NOMO-1 treated with dmso at 0.1 percent for 144 hours (cell line): ENCODE measurements around the gene ANKRD55.
"Not testable (repeated sequence)": the region's sequence is repeated elsewhere in the genome, so short reads cannot be mapped to it uniquely, and the experiment has no call there.

Source experiments
- DNase-seq: peaks from one replicate; lab custom pipeline; 2025; ENCODE audit not compliant: unreplicated experiment; lab: John Stamatoyannopoulos, UW

The ANKRD55 gene

DNA sequence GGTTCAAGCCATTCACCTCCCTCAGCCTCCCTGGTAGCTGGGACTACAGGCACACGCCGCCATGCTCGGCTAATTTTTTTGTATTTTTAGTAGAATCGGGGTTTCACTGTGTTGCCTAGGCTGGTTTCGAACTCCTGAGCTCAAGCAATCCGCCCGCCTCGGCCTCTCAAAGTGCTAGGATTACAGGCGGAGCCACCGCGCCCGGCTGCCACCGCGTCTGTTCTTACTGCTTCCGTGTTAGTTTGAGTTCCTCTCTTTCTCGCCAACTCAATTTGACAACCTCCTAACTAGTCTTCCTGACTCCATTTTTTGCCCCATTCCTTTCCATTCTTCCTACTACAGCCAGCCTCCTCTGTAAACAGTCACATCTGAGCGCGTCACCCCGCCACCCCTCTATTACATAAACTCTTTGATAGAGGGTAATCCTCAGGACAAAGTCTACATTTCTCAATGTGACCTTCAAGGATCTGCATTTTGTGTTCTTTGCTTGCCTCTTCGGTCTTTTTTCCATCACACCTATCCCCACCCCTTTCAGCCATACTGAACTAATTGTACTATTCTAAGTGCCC is 149.8 kb downstream of the ANKRD55 start:
- no peak for DNase-seq

DNA sequence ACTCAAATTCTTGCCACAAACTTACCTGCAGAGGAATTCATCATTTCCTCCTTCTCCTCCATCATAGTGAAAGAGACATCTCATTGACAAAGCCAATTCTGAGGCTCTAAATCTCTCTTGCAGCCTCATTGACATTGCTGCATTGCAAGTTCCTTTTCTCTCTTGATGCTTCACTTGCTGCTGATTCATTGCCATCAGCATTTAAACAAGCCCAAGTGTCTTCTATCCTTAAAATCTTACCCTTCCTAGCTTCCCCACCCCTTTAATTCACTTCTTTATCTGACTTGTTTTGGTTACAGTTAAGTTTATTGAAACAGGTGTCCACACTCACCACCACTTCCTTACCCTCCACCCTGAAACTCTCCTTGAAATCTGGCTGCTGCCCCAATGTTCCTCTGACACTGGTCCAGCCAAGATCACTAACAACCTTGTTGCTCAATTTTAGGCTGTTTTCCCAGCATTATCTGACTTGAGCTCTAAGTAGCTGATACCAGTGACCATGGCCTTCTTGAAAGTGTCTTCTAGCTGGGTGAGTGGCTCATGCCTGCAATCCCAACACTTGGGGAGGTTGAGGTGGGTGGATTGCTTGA is 152.0 kb downstream of the ANKRD55 start:
- DNase-seq: not testable (repeated sequence)

DNA sequence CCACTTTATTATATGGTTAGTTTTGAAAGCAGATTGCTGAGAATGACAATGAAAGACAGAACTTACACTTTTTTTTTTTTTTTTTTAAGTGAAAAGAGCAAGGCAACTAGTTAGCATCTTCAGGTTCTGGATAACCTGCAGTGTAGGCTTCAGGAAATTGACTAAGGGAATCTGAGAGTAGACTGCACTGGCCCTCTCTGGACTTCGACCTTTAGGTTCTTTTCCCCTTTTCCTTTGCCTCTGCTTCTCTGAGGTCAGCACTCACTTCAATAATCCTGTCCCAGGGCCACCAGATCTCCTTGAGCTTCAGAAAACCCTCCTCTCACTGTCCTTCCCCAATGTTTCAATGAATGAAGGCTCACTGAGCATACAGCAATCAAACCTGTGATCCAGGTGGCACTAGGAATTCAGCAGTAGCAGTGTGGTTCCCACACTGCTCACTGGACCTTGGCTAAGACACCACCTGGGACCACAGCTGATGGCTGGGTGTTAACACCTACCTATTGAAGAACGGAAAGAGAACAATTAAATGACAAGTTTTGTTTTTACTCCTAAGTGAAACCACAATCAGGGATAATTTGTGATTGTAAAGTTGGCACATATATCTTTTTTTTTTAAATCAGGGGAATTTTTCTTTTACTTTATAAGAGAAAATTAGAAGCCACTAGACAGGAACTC is 152.6 kb downstream of the ANKRD55 start:
- DNase-seq: no peak

DNA sequence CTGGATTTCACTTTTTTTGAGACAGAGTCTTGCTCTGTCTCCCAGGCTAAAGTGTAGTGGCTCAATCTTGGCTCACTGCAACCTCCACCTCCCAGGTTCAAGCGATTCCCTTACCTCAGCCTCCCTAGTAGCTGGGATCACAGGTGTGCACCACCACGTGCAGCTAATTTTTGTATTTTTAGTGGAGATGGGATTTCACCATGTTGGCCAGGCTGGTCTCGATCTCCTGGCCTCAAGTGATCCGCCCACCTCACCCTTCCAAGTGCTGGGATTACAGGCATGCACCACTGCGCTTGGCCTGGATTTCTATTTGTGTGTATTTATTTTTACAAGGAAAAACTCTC is 154.0 kb downstream of the ANKRD55 start:
- not testable (repeated sequence) for DNase-seq

DNA sequence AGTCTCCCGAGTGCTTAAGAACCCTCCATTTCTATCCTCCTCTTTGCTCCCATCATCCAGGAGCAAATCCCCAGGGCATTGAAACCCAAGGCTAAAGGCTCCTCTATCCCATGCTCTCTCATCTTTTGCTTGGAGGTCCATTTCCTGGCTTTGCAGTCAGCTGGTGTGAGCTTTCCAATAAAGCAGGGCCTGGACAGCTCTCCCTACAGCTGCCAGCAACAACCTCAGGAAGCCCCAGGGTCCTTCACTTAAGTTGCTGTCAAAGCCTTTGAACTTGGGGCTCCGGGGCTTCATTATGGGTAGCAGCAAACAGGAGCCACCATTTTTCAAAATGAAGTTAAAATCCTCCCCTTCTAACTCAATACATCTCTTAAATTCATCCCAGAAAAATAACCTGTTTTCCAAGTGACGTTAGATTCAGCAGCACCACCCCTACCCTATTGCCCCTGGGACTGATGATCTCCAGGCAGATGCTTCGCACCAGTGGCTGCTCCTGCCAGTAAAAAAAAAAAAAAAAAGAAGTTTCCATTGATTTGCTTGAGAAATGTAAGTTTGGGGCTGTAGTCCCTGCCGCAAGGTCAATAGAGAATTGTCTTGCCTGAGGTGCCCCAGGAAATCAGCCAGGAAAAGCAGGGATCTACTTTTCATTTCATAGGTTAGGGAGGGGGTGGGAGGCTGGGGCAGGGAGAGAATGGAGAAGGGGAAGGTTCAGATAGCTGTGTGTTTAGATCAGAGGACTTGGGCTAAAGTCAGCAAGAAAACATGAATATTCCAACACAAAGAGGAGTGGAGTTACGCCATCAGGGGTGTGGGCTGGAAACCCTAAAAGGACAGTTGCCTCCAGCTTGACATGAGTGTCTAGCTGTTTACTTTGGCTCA is 154.6 kb downstream of the ANKRD55 start:
- no peak for DNase-seq

DNA sequence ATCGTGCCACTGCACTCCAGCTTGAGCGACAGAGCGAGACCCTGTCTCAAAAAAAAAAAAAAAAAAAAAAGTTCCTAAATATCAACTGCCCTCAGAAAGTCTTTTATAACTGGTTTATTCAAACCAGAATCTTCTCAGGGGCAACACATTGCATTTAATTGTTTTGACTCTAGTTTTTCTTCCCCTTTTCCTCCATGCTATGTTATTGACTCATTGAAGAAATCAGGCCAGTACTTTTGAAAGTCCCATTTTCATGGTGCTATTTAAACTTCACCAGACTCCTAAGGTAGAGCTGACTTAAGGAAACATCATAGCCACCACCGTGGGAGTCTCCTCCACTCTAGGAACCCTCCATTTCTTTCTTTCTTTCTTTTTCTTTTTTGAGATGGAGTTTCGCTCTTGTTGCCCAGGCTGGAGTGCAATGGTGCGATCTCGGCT is 155.3 kb downstream of the ANKRD55 start:
- no peak for DNase-seq

DNA sequence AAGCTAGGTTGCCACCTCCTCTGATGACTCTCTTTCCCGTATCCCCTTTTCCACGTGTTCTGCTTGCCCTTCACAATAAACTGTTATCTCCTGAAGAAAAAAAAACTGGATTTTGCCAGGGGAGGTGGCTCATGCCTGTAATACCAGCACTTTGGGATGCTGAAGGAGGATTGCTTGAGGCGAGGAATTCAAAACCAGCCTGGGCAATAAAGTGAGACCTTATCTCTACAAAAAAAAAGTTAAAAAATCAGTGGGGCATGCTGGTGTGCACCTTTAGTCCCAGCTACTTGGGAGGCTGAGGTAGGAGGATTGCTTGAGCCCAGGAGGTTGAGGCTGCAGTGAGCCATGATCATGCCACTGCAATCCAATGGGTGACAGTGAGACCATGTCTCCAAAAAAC is 156.6 kb downstream of the ANKRD55 start:
- no peak for DNase-seq

DNA sequence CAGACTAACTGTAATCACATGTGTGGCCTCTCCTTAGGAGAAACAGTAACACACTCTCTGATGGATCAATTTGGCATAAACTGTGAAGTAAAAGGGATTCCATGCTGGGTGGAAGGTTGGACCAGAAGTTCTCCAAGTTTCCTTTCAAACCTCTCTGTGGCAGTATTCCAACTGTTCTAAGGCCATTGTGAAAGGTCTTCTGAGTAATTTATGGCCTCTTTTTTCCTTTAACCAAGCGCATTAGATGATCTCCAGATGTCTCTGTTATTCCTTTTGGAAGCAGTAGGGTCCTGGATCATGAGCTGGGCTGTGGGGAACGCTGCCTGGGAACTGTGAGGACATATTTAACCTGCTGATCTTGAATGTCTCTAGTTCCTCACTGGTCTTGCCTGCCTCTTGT is 157.8 kb downstream of the ANKRD55 start:
- DNase-seq: no peak

DNA sequence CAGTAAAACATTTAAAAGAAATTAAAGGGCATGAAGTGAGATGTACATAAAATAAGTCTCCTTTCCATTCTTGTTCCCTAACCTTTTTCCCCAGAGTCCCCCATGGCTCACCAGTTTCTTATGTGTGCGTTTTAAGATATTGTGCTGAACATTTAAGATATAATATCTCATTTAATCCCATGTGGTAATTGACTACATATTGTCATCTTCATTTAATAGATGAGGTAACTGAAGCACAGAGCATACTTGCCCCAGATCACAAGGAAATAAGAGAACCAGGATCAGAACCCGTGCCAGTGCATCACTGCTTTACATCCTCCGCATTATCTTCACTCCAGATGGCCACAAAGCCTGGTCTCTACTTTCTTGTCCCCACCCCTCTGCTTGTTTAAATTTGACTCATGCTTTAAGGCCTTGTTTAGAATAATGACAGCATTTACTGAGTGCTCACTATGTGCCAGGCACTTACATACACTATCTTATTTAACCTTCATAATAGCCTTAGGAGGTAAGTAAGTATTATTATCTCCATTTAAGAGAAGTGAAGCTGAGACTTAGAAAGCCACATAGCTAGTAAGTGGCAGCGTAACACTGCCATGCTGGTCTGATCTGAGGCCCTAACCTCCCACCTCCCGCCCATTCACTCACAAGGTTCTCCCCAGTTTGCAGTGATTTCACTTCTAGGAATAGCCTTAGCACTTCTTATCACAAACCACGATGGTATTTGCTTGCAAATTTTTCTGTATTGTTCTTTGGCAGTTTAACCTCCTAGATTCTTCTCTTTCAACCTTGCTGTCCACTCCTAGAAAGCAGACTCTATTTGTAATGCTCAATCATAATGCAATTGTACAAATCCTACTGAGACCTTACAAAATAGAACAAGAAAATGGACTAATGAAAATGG is 160.0 kb downstream of the ANKRD55 start:
- DNase-seq: no peak

DNA sequence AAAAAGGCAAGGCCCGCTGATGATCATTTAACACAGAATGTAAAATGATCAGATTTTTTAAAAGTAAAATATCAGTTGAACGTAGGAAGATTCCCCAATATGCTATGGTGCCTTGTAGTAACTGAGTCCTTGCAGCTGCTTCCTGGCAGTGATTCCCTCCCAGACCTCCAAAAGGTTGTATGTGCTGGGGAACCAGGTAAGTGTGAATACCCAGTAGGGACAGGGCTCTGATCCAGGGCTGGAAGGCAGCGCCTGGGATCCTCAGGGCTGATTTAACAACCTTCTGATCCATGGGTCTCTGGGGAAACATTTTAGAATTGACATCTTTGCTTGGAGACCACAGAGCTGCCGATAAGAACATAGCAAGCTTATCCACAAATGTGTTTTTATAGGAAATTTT is 161.7 kb downstream of the ANKRD55 start:
- no peak for DNase-seq

DNA sequence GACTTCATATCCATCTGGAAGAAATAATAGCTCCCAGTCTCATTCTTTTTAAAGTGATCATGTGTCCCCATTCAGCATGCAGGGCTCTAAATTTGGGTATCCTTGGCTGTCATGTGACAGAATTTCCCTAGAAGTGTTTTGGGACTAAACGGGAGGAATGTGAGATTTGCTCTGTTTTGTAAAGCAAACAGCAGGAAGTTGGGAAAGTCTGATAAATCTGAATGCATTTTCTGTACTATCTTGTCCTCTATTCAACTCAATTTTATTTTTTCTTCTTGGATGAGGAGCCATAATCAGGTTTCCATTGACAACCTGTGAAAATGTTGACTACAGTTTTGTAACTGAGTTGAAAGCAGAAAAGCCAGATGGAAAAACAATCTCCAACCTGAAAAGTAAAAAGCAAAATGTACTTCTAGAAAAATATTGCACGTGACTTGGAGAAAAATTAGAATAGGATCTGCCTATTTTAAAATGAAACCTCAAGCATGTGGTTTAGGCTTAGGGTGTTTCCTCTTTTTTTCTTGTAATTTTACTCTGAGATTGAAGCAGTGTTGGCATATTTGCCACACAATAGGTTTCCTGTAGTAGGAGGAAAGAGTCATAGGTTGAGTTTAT is 162.2 kb downstream of the ANKRD55 start:
- peak; percentile 75 for DNase-seq

DNA sequence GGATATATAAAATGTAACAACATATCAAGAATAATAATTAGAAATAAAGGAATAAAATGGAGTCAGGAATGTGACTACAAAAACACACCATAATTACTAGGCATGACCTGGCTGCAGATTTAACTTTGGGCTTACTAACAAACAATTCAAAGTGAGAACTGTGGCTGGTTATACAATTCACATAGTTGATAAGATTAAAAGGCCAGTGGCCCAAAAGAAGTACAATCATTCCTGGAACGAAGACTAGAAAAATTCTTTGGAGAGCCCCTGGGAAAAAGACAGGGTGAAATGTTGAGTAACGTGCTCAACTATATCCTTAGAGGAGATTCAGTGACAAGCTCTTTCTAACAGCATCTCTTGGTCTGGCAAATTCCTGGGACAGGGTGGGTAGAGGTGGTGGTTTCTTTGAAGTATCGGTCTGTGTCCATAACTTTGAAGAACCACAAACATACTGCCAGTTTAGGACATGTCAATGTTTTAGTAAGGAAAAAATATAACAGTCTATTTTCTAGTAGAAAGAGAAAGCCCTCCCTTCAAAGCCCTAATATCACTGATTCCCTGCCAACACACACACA is 163.4 kb downstream of the ANKRD55 start:
- DNase-seq: no peak

DNA sequence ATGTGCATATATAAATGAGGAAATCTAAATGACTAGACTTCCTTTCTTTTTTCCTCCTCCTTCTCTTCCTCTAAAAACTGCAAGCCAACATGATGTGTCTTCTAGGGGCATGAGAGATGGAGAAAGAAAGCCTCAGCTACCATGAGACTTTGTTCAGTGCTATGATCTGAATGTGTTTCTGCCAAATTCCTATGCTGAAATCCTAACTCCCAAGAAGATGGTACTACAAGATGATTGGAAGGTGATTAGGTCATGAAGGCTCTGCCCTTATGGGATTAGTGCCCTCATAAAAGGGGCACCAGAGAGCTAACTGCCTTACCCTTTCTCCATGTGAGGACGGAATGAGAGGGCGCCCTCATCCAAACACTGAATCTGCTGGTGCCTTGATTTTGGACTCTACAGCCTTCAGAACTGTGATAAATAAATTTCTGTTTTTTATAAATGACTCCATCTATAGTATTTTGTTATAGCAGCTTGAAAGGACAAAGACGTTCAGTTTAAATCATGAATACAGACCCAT is 166.1 kb downstream of the ANKRD55 start:
- DNase-seq: no peak

DNA sequence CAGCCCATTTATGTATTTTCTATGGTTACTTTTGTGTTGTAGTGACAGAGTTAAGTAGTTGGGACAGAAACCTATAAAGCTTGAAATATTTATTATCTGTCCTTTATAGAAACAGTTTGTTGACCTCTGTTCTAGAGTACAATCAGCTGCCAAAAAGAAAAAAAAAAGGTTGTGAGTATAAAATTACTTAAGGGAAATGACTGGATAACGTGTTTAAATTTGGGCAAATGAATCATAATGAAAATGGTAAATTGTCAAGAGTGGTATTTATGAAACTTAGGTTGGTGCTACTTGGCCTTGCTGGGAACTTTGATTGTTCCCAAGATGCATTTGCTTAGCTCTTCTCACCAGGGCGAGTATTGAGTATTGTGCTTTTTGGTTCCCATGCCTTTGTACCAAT is 168.1 kb downstream of the ANKRD55 start:
- no peak for DNase-seq

DNA sequence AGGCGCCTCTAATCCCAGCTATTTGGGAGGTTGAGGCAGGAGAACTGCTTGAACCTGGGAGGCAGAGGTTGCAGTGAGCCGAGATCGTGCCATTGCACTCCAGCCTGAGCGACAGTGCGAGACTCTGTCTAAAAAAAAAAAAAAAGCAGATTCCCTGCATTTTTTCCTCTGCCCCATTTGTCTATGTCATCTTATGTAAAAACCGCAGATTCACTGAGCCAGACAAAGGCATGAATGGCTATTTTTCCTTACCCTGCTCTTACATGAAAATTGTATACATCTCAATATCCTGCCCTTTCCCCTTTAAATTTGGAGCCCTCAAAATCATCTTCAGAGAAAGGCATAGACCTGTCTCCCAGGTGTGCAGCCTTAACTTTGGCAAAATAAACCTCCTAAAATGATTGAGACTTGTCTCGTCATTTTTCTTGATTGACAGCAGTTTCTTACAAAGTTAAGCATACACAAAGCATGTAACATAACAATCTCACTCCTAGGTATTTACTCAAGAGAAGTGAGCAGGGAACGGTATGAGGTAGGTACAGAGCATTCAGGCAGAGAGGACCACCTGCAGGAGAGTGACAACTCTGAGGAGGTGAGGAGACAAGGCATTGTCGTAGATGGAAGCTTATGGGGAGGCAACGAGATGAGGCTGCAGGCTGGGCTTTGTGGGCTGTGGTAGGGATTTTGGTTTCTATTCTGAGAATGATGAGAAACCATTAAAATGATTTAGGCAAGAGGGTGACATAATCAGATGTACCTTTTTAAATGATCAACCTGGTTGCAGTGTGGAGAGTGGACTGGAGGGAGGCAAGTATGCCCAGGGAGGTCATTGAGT is 172.6 kb downstream of the ANKRD55 start:
- DNase-seq: no peak

DNA sequence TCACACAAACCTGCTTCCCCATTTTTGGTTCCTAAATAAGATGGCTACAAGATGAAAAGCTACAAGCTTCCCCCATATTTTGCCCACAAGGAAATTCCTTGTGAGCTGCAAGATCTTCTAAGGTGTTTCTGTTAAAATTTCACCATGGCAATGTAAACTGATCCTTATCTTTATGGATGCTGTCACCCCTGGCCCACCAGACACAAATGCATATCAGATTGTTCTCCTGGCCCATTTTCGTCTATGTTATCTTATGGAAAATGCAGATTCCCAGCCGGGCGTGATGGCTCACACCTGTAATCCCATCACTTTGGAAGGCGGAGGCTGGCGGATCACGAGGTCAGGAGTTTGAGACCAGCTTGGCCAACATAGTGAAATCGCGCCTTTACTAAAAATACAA is 173.3 kb downstream of the ANKRD55 start:
- no peak for DNase-seq

DNA sequence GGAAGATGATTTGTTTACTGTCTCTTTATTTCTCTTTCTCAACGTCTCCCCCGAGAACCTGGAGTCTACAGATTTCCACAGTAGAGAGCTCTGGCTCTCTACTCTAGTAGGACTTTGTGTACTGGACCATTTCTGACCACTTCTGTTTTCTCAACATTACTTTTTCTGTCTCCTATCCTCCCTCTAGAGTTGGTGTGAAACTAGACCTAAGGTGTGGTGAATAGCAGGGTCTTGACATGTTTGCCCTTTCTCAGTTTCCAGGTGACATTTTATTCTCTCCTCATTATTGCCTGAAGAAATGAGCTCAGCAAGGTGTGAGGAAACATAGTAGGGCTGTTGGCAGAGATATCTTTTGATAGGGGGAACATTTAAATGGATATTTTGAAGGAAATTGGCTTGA is 176.3 kb downstream of the ANKRD55 start:
- DNase-seq: no peak

DNA sequence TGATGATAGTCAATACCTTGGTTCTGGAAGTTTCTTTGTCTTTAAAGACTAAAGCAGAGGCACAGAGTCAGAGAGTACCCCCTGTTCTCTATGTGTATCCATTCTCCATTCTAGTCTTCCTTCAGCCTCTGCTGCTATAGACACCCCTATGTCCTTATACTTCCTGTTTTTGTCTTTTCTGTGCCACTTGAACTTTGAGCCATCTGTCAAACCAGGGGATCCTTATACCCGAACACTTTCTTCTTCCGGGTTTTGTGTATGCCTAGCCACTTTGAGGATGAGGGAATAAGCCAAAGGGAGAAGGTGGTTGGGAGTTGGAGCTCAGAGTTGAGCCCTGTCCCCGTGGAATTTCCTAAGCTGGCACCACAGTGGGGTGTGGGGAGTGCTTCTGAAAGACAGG is 177.3 kb downstream of the ANKRD55 start:
- peak; percentile 24 for DNase-seq

DNA sequence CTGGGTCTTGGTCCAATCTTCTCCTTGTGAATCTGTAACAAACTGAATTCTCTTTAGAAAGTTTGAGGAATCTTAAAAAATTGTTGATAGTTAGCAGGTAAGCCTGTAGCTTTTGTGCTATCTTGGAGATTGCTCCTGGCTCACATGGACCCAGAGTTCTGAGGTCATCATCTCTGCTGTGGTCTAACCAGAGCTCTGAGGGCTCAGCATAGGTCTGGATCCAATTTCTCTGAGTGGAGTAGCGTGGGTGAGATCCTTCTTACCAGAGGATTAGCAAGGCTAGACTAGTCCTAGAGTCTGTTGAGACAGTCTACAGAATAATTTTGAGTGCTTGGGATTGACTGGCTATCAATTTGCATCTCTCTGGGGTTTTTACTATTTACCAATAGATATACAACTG is 177.8 kb downstream of the ANKRD55 start:
- DNase-seq: no peak
